ENCODE measurements around the gene TTC28.
"Not testable (repeated sequence)": the region's sequence is repeated elsewhere in the genome, so short reads cannot be mapped to it uniquely, and the experiment has no call there.

Gene TTC28

DNA sequence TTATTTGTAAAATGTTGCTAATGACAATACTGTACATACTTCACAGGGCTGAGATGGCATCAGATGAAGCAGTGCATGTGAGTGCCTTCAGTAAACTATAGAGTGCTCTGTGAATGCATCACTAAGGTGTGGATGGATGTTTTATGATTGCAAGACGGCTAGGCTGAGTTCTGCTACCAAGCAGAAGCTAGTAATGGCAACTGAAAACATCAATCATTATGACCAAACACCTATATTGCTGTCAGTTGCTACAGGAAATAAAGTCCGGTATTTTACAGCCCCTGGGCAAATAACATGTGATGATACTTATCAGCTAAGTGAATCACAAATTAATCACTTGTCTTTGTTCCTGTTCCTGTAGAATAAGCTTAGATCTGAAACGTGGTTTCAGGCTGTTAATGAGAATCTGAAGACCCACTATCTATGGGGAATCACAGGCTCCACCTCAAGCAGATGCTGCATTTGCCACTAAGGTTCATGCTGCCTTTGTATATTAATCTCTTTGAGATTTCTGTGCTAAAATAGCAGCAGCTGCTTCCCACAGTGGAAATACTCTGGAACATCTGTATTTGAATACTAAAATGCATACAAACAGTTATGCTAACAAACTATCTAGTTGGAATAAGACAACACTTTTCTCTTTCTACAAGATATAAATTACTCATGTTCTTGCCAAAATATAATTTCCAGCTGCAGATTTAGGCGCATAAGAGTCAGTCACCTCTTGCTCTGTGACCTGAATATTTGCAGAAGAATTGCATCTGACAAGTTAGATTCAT, 506.6 kb downstream of the TTC28 start:
- DNase-seq = no peak

DNA sequence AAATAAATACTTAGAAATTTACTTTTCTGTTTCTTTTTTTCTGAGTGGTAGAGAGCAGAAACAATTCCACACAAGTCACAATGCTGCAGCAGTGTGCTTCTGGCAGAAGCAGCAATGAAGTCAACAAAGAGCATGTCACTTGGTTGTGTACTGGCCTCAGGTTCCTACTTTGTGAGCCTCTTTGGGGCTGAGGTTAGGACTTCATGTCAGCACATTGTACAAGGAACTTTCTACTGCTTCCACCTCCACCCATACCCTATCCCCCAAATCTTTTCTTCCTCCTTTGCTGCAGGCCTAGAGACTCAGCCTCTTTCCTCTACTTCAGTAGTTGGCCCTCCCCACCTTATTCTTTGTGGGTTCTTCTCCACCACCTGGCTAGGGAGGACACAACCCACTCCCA, 507.9 kb downstream of the TTC28 start:
- DNase-seq = no peak

DNA sequence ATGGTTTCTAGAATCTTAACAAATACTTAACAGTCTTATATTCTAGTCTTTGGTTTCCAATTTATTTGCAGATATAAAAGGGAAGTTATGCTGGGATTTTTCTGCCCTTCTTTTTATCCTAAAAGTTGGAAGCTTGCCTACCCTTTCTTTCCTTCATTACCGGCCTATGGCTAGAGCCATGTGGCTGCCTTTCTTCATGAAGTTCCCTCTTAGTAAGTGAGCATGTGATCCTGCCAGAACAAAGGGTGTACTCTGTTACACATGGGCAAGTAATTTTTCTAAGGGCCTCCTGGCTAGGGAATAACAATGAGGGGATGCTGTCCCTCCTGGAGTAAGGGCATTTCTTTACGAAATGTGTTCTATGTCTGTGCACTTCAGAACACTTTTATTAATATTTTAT, 508.5 kb downstream of the TTC28 start:
- no peak for DNase-seq

DNA sequence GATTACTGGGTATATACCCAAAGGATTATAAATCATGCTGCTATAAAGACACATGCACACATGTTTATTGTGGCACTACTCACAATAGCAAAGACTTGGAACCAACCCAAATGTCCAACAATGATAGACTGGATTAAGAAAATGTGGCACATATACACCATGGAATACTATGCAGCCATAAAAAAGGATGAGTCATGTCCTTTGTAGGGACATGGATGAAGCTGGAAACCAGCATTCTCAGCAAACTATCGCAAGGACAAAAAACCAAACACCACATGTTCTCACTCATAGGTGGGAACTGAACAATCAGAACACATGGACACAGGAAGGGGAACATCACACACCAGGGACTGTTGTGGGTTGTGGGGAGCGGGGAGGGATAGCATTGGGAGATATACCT, 510.3 kb downstream of the TTC28 start:
- DNase-seq = not testable (repeated sequence)

DNA sequence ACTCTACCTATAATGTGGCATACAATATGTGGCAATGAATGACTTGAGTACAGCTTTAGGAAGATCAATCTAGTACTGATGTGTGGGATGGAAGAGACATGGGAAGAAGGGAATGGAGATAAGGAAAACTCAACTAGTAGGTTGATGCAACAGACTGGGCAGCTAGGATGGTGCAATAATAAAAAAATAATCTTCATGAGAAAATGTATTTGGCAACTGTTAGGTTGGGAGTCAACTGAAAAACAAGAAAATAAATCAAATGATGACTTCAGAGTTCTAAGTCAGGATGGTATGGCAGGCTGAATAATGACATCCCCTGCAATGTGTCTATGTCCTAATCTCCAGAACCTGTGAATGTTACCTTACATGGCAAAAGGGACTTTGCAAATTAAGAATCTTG, 523.8 kb downstream of the TTC28 start:
- no peak for DNase-seq

DNA sequence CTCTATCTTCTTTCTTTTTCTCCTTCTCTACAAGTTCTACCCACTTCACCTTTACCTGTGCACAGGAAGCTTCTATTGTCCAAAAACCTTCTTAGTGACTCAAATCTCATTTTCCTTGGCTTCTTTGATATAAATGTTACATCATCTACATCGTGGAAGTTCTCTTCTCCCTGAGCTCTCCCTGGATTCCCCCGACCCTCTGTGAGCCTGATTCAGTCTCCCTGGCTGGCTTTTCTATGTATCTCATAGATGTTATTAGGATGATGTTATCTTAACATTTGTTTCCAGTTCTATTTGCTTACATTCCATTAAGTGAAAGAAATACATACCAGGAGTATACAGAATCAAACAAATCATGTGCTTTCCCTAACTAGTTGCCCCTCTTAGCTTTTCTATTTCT, 524.8 kb downstream of the TTC28 start:
- no peak for DNase-seq

DNA sequence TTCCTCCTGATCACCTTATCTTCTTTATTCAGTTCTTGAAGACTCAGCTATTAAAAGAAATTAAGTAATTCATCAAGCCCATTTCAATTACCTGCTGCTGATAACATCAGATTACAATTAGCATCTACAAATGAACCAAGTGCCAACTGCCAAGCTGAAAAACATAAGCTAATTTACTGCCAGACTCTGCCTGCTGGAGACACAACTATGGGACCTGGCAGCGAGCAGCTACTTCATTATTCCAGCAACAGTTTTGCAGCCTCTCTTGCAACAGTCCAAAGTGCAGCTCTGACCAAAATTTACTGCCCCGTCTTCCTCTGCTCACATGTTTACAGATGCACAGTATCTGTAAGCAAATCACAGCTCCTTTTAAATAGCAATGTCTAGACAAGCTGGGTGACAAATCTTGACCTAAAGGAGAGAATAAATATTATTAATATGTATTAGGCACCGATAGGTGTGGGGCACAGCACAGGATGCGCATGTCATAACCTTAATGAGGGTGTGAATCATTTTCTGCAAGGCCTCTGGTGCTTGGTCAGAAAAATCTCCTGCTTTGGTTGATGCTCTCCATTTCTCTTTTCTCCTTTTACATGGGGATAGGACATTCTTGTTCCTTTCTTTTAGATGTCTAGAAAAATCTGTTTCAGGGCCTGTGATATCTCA, 528.4 kb downstream of the TTC28 start:
- no peak for DNase-seq

DNA sequence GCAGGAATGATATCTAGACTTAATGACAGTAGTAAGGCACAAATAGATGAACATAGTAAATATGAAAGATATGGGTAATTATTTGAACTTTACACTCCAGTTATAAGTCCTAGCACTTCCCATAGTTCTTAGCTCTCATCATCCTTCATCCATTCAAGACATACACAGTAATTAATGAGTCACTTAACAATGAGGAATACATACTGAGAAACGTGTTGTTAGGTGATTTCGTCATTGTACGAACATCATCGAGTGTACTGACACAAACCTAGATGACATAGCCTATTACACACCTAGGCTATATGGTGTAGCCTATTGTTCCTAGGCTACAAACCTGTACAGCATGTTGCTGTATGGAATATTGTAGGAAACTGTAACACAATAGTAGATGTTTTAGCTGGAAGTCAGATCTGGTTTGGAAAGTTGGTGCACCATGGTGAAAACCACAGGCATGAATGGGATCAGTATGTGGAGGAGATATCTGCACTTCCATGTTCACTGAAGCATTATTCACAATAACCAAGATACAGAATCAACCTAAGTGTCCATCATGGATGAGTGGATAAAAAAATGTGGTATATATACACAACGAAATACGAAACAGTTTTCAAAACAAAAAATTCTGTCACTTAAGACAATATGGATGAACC, 530.7 kb downstream of the TTC28 start:
- no peak for DNase-seq

DNA sequence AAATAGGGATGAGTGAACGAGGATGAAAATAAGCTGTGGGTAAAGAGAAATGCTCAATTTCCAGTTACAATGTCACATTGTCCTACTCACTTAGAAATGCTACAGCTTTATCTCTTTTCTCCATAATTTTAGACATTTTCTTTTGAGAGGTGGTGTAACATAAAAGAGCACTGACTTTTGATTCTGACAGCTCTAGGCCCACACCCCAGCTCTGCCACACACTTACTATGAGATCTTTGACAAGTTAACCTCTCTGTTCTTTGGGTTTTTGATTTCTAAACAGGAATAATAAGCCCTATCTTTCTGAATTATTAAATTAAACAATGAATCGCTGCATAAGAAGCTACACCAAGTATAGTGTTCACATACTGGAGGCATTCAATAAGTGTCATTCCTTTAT, 532.2 kb downstream of the TTC28 start:
- DNase-seq = no peak

DNA sequence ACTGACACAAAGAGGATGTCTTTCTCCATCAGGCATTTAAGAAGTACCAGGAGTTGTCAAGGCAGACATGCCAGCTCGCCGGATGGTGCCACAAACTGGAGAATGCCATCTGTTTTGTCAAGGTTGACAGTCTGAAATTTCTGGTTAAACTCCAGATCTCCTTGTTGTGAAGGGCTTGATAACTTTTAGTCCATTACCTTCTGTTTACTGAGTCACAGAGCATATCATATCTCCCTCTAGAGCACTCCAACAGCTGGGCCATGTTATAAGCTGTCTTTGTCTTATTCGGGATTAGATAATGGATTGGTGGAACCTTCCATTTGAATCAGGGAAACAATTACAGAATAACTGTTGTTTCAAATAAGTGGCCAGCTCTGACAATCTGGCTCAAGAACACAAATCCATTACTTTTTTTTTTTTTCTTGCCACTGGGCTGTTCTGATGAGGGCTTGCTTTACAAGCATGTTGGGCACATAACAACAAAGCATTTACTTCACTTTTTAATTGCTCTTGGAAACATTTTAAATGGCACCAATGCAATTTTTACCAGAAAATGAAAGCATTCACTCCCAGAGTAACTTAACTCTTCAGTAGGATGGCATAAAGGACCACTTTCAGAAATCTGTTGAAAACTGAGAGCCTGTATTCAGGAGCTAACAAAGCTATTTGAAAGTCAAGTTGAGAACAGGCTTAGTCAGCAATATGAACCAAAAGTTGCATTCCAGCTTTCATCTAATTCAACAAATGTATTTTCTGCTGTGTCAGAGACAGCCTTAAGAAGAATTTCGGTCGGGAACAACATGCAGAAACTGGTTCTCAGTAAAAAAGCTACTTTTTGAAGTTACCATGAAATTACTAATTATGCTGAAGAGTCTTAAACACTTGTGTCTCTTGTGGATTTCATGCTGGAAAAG, 533.0 kb downstream of the TTC28 start:
- DNase-seq = no peak

DNA sequence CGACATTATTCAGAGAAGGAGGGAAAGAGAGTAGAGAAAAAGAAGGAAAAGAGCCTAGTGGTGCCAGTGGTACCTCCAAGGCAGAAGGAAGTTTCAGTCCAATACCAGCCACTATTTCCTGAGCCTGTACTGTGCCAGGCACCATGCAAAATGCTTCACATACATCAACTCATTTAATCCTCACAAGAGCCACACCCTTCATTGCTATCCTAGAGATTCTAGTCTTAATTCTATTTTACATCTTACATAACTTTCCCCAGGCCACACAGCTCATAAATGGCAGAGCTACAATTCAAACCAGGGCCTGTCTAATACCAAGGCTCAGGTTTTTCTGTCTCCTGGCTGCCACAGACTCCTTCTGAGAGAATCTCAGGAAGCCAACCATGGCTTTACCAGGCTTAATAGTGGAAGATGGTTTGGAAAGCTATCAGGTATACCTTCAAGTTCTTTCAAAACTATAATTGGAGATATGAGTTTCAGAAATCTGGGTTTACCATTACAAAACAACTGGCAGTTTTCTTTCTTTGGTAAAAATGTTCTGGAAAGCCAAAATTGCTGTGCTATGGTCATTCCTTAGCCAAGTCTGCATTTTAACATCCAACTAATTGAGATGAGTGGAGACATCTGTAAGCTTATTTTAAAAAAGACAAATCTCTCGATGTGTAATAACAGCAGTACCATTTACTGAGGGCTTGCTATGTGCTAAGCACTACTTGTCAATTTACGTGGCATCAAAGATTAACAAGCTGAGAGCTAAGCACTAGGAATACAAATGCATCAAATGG, 535.5 kb downstream of the TTC28 start:
- DNase-seq = no peak

DNA sequence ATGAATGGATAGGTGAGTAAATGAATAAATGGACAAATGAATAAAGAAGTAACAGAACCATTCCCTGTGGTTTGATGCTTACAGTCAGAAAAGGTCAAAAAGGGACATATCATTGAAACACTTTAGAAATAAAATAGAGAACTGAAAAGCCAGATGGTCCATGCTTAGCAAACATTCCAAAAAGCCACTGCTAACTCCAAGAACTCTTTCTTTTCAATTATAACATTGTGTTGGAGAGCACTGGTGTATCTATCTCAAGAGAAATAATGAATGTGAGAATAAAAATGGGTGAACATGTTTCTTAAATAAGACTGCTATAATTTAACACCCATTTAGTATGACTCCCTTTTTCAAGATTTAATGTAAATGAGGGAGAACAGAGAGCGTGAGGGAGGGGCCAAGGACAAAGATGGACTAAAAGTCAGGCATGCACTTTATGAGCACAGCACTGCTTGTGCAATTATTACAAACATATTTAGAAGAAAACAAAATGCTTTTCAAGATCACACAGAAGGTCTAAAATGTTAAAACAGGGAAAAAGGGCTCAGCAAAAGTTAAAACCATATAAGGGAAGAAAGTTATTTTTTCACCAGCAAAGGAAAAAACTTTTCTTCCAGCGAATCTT, 536.3 kb downstream of the TTC28 start:
- DNase-seq = no peak

DNA sequence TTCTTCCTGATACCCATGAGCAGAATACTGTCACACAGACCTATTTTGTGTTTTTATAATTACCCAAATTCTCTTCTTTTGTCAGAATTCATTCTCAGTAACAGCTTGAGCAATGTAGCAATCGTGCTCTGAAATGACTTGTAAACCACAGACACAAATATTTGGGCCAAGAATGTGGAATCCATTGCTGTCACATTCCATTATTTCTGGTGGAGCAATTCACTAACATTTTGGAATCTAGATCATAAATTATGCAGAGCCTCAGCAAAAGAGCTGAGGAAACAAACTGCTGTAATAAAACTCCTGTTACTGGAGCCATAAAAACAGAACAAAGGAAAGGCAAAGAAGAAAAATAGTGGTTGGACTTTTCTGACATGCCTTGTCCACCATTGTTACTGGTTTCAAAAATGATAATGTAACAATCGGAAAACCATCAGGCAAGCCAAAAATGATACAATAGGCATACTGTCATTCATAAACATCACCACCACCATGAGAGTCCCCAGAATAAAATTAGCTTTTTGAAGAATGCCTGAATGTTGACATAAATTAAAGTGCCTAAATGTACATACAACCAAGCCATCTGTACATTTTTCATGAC, 537.2 kb downstream of the TTC28 start:
- no peak for DNase-seq

DNA sequence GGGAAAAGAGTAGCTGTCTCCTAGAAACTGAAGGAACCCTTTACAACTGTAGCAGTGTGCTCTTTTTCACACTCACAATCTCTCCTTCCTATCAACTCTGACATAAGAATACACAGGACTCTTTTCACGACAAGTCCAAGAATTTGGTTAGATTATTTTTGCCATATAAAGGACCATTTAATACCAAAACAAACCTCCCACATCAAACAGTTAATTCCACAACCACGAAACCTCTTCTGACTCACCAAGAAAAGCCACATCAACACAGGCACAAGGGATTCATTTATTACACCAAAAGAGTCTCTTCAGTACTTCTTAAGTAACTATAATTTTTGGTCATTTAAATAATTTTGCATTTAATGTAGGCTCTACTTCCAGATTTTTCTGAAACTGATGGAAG, 538.0 kb downstream of the TTC28 start:
- no peak for DNase-seq

DNA sequence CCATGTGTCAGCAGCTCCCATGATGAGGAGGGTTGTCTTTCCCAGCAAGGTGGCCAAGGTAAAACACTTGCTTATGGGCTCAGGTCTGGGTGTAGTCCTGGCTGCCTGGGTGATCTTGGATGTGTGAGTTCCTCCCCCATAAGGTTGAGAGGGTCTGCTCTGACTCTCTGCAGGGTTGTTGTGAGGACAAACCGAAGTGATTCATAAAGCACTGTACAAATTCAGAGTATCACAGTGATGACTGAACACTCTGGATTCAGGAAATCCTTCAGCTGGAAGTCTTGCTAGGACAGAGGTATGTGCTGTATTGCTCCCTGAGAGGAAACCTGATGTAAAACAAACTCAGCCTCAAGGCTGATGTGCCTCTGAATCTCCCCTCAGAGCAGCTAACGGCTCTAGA, 539.7 kb downstream of the TTC28 start:
- no peak for DNase-seq

DNA sequence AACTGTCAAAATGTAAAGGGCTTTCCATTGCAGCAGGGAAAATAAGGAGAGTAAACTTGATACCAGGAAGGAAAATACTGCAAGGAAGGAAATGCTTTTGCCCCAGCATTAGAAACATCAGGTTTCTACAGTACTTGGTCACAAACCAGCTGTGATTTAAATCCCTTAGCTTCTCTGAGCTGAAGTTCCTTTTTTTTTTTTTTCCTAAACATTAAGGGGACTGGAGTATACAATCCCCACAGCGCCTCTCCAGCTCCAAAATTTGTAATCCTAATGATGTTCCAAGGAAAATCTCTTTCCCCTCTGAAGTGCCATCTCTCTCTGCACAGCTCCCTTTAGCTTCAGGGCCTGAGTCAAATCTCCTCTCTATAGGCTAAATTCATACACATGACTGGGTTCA, 540.1 kb downstream of the TTC28 start:
- no peak for DNase-seq

DNA sequence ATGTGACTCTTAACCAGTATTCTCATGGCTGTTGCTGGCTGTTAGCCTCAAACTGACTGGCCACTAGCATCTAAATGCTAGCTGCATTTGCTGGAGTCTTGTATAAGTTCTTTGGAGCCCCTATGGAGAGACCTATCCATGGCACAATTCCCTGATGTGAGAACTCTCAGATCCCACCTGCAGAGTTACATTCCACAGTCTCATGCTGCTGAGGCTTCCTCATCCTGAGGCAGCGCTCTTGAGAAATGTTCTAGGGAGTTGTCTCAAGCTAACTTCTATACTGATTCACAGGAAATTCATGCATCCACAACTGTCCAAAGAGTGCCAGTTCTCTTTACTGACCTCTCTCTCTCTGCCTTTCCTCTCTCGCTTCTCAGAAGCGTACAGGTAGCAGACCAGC, 542.6 kb downstream of the TTC28 start:
- DNase-seq = no peak

DNA sequence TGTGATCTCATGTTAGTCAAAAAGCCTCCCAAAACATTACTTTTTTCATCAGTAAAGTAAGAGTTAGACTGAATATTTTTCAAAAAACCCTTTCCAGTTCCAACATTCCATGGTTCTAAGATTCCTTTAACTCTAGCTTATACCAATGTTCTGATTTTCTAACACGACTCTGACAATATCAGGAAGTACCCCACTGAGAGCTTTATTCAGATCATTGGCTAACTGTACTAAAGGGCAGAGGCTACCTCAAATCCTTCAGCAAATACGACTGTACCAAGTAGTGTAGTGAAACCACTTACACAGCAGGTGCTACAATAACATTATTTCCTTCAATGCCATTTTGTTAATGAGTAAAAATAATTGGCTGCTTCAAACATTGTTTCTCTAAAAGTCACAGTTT, 547.2 kb downstream of the TTC28 start:
- no peak for DNase-seq

DNA sequence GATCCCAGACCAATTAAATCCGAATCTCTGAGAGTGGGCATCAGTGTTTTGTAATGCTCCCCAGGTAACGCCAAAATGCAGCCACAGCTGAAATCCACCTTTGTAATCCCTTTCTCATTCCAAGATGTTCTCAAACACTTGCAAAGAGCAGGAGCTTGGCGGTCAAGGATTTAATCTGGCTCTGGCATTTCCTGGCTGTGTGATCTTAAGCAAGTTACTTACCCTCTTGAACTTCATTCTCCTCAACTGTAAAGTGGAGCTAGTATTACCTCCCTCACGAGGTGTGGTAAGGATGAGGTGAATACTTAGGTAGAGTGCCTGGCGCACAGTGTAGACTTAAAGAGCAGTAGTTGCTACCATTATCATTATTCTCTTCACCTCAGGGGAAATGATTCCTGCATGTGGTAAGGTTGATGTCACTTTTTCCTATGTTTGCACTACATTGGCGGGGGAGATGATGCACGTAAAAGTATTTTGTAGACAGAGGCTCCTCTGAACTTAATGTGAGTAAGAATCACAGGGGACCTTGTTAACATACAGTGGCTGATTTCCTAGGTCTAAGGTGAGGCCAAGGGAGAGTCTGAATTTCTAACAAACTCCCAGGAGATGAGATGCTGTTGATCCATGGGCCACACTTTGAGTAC, 550.2 kb downstream of the TTC28 start:
- no peak for DNase-seq

DNA sequence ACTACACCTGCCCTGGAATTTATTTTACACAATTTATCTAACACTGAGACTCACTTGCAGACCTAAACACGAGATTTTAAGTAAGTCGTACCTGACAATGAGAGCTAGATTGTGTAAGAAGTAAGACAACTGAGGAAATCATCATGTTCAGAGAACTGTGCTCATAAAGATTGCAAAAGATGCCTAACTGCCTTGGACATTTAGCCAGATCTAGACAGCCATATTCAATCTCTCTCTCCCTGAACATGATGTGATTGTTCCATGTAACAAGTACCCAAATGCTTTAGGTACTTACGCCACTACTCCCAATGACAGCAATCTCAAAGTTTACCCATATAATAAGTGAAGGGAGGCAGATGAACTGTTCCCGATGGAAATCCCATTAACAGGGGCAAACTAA, 550.8 kb downstream of the TTC28 start:
- no peak for DNase-seq

DNA sequence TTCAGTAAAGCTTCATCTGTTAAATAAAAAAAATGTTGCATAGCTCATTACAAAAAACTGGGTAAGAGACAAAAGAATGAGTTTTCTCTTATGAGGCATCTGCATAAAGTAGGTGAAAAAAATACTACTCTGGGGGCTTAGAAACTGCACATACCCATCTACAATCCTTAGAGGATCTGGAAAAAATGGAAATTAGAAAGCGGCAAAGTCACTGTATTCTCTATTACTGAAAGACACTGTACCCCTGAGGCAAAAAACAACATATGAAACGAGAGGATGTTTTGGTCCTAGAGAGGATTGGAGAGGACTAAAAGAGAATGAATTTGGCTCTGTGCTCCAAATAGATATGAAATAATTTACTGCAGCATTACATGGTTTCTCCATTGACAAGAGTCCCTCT, 553.8 kb downstream of the TTC28 start:
- DNase-seq = no peak

Measured in NK-92 treated with Interleukin-12 subunit alpha and Interleukin-12 subunit beta, amount 100 ng/mL, for 24 hours (cell line).